Femur (tissue), 1 donor: ENCODE data around the gene PRKAG3.
"Not testable (repeated sequence)": the region's sequence is repeated elsewhere in the genome, so short reads cannot be mapped to it uniquely, and the experiment has no call there.

Source experiments
- DNase-seq: peaks from one replicate; pipeline ENCODE4 v3.0.0-alpha.2; 2017

Gene PRKAG3

DNA sequence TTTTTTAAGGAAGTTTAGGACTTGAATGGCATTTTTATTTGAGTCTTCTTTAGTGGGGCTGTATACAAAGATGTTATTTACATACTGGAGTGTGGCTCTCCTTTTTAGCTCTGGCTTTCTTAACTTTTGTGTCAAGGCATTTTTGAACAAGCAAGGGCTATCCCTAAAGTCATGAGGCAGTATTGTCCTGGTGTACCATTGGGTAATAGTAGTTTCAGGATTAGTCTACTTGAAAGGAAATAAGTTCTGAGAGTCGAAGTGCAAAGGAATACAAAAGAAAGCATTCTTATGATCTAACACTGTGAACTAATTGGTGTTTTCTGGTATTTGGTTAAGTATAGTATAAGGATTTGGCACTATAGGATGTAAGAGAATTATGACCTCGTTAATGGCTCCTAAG, 51.6 kb downstream of the PRKAG3 start:
- no peak for DNase-seq

DNA sequence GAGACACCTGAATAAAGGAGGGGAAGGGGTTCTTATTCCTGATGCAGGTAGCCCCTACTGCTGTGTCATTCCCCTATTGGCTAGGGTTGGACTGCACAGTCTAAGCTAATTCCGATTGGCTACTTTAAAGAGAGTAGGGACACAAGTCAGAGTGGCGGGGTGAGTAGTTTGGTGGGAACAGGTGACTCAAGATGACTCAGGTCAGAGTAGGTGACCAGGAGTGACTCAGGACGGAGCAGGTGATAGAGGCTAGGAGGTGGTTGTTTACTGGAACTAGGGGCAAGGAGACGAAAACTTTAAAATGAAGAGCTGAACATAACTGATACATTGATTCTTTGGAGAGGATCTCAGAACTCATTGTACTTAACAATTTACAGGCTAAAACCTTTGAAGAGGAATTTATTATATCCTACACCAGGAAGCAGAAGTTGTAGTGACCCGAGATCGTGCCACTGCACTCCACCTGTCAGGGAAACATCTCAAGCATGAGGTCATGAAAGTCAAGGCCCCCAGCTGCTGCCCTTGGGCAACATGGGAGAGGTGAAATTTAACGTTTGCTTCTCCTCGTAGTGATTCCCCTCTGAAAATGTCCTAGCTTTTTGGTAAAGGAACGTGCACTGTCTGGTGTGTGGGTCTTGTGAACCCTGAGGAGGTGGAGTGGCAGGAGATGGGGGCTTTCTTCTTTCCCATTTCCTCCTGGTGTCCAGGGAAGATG, 54.2 kb downstream of the PRKAG3 start:
- no peak for DNase-seq

DNA sequence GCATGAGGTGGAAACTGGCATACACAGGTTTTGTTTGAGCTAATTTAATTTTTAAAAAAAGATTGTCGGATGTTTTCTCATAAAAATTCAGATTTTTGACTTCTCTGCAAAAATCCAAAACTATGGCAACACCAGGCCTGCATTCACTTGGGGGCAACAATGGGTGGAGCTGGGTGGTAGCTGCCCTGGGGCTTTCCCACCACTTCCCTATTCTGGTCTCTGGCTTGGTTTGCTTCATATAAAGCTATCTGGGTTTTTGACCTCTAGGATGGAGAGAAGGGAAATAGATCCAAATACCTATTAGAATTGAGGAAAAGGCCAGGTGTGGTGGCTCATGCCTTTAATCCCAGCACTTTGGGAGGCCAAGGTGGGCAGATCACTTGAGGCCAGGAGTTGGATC, 55.1 kb downstream of the PRKAG3 start:
- DNase-seq, result no peak

DNA sequence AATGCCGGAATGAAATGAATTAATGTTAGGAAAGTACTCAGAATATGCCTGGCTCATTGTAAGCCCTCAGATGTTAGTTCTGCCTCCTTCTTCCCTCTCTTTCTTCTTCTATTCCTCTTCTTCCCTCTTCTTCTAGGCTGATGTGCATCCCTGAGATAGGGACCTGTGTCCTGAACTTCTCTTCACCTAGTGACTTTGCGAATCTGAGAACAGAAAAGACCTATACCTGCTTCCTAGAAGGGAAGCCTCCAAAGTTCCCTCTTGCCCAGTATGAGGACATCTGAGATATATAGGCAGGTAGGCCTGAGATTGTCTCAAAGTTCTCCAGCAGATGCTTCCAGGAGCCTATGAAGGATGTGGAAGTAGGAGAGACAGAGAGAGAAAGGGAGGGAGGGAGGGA, 57.7 kb downstream of the PRKAG3 start:
- no peak for DNase-seq

DNA sequence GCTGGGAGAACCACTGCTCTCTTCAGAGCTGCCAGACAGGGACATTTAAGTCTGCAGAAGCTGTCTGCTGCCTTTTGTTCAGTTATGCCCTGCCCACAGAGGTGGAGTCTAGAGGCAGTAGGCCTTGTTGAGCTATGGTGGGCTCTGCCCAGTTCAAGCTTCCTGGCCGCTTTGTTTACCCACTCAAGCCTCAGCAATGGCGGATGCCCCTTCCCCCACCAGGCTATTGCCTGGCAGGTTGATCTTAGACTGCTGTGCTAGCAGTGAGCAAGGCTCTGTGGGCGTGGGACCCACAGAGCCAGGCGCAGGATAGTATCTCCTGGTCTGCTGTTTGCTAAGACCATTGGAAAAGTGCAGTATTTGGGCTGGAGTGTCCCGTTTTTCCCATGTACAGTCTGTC, 58.8 kb downstream of the PRKAG3 start:
- not testable (repeated sequence) for DNase-seq
